HepG2 (cell line): ENCODE data around the gene NSUN5. TPM values are rescaled to one million over a fixed set of nuclear protein-coding genes. Genes with fewer than 3 reads are reported as not detected.

Experiments used
- ATAC-seq: fragments of 200-7000 bp; cut with Tn5 transposase; 3 replicates; pipeline ENCODE4 v1.9.1; 2020; ENCODE audit warnings: mild to moderate bottlenecking, moderate library complexity
- Bru-seq: library from RNA; stranded (reverse); fragments of 400-500 nt; gene quantifications from one replicate; lab custom pipeline; 2021; lab: Mats Ljungman, UMichigan
- BruChase-seq, 2 experiments: library from RNA; stranded (reverse); fragments of 400-500 nt; gene quantifications; one replicate each; lab custom pipeline; 2021; lab: Mats Ljungman, UMichigan
- BruUV-seq: library from RNA; stranded (reverse); fragments of 400-500 nt; replicated peaks from 2 replicates; lab custom pipeline; 2021; lab: Mats Ljungman, UMichigan
- CTCF ChIA-PET: fragments of 300-600 bp; formaldehyde crosslinking; extraction: SDS; loops from one replicate; lab custom pipeline; 2021; ENCODE audit warnings: low total read pairs, inconsistent platforms, low intra/inter-chr PET ratio; lab: Yijun Ruan, JAX
- POLR2A ChIA-PET: fragments of 350-600 bp; sonication (Branson Sonifier 250); formaldehyde crosslinking; loops from one replicate; lab custom pipeline; 2020; ENCODE audit warnings: antibody characterized with exemption, inconsistent platforms; lab: Yijun Ruan, JAX
- DNase-seq: peaks from one replicate; pipeline ENCODE4 v3.0.0-alpha.2; 2015; ENCODE audit warnings: low spot score
- FAIRE-seq: peaks from 3 replicates; lab custom pipeline; 2011; peaks lifted over from hg19 to GRCh38; lab: Jason Lieb, UNC
- H2AFZ ChIP-seq: one replicate; pipeline ENCODE4 v1.6.1; 2011; ENCODE audit warnings: low read length, inconsistent platforms
- H3K27ac ChIP-seq: fragments of 300-600 bp; 3 replicates; pipeline ENCODE4 v1.8.0; 2011; ENCODE audit warnings: mixed run types, mild to moderate bottlenecking, mixed read lengths, low read length, inconsistent platforms; ENCODE audit not compliant: insufficient read depth; ENCODE audit errors: extremely low read length
- H3K27me3 ChIP-seq, 2 experiments: fragments of 200-600 bp in 1 of 2; 2 replicates in 1 of 2; 3 replicates in 1 of 2; pipeline versions ENCODE4 v1.6.0 to v1.8.0; 2011; ENCODE audit warnings: low read length in 2 of 2, mild to moderate bottlenecking in 2 of 2, moderate library complexity in 2 of 2, inconsistent platforms in 1 of 2; ENCODE audit not compliant: insufficient read depth in 2 of 2, control insufficient read depth in 1 of 2
- H3K36me3 ChIP-seq, 2 experiments: fragments of 200-600 bp in 1 of 2; replicated peaks in 1 of 2; 2 replicates in 1 of 2; 3 replicates in 1 of 2; pipeline versions ENCODE4 v1.5.1 to v1.8.0; 2011; ENCODE audit warnings: low read length in 2 of 2, inconsistent platforms in 1 of 2; ENCODE audit not compliant: insufficient read depth in 2 of 2, control insufficient read depth in 1 of 2
- H3K4me1 ChIP-seq: 2 replicates; pipeline ENCODE4 v1.5.1; 2012; ENCODE audit warnings: low read length, inconsistent platforms; ENCODE audit not compliant: insufficient read depth
- H3K4me2 ChIP-seq: 2 replicates; pipeline ENCODE4 v1.6.0; 2011; ENCODE audit warnings: low read depth, low read length, inconsistent platforms
- H3K4me3 ChIP-seq, 3 experiments: fragments of 200-600 bp in 1 of 3; sonication (generic), shearing (Covaris generic) in 1 of 3; replicated peaks in 1 of 3; 2 replicates each; pipeline ENCODE4 v1.5.1; 2011 to 2016; ENCODE audit warnings: low read length in 3 of 3, inconsistent platforms in 2 of 3, low read depth in 2 of 3, mild to moderate bottlenecking in 2 of 3, control low read depth in 1 of 3, mixed read lengths in 1 of 3; ENCODE audit not compliant: insufficient read depth in 1 of 3
- H3K79me2 ChIP-seq: one replicate; pipeline ENCODE4 v1.6.1; 2011; ENCODE audit warnings: low read length, inconsistent platforms; ENCODE audit not compliant: insufficient read depth
- H3K9ac ChIP-seq: 2 replicates; pipeline ENCODE4 v1.6.0; 2011; ENCODE audit warnings: mild to moderate bottlenecking, low read depth, low read length, inconsistent platforms; ENCODE audit not compliant: insufficient read depth
- H3K9me3 ChIP-seq: 2 replicates; pipeline ENCODE4 v1.5.1; 2012; ENCODE audit warnings: mild to moderate bottlenecking, low read length
- H4K20me1 ChIP-seq: 2 replicates; pipeline ENCODE4 v1.6.0; 2011; ENCODE audit warnings: inconsistent platforms, mild to moderate bottlenecking, low read length, moderate library complexity; ENCODE audit not compliant: insufficient read depth
- CEBPG ChIP-seq: IDR thresholded peaks from 2 replicates; pipeline ENCODE4 v1.6.1; 2016
- ELF1 ChIP-seq: sonication (generic); formaldehyde crosslinking; IDR thresholded peaks from 2 replicates; pipeline ENCODE4 v1.4.0; 2020; ENCODE audit warnings: missing genetic modification reagents
- EZH2 ChIP-seq: conservative IDR thresholded peaks from 2 replicates; pipeline ENCODE4 v1.6.1; 2012; ENCODE audit warnings: mild to moderate bottlenecking, low read depth, low read length, moderate library complexity
- KLF15 ChIP-seq: sonication (generic); formaldehyde crosslinking; IDR thresholded peaks from 2 replicates; pipeline ENCODE4 v1.8.1; 2023; ENCODE audit warnings: borderline replicate concordance, mild to moderate bottlenecking, inconsistent platforms, missing genetic modification reagents, mixed read lengths
- MXD4 ChIP-seq: IDR thresholded peaks from 2 replicates; pipeline ENCODE4 v1.6.1; 2016; ENCODE audit warnings: mild to moderate bottlenecking, missing biosample characterization, missing genetic modification reagents
- PRDM4 ChIP-seq: sonication (generic); formaldehyde crosslinking; IDR thresholded peaks from 2 replicates; pipeline ENCODE4 v1.9.0; 2021; ENCODE audit warnings: missing genetic modification reagents, borderline replicate concordance
- RBAK ChIP-seq: sonication (generic); formaldehyde crosslinking; IDR thresholded peaks from 2 replicates; pipeline ENCODE4 v1.5.1; 2020; ENCODE audit warnings: mild to moderate bottlenecking, missing genetic modification reagents
- TCF7 ChIP-seq: sonication (generic); IDR thresholded peaks from 2 replicates; pipeline ENCODE4 v1.6.1; 2016; ENCODE audit warnings: antibody characterized with exemption, low read depth
- ZFP90 ChIP-seq: sonication (generic); formaldehyde crosslinking; IDR thresholded peaks from 2 replicates; pipeline ENCODE4 v1.8.0; 2022; ENCODE audit warnings: missing genetic modification reagents, mild to moderate bottlenecking, inconsistent platforms, borderline replicate concordance
- ZNF121 ChIP-seq: sonication (generic); formaldehyde crosslinking; IDR thresholded peaks from 2 replicates; pipeline ENCODE4 v1.5.0; 2020; ENCODE audit warnings: mild to moderate bottlenecking, missing genetic modification reagents
- ZNF234 ChIP-seq: sonication (generic); formaldehyde crosslinking; conservative IDR thresholded peaks from 2 replicates; pipeline ENCODE4 v1.5.1; 2020; ENCODE audit warnings: mild to moderate bottlenecking, missing genetic modification reagents
- ZNF562 ChIP-seq: sonication (generic); formaldehyde crosslinking; IDR thresholded peaks from 2 replicates; pipeline ENCODE4 v1.8.0; 2022; ENCODE audit warnings: missing genetic modification reagents, borderline replicate concordance
- ZNF619 ChIP-seq: sonication (generic); formaldehyde crosslinking; IDR thresholded peaks from 2 replicates; pipeline ENCODE4 v1.4.0; 2020; ENCODE audit warnings: mild to moderate bottlenecking, missing genetic modification reagents
- ZNF878 ChIP-seq: sonication (generic); formaldehyde crosslinking; IDR thresholded peaks from 2 replicates; pipeline ENCODE4 v1.8.1; 2023; ENCODE audit warnings: mild to moderate bottlenecking, missing genetic modification reagents, moderate library complexity
- WGBS: methylation state at CpG from one replicate; pipeline ENCODE4 v1.1.6; 2017; ENCODE audit warnings: low lambda C conversion rate; 5-methylcytosine and 5-hydroxymethylcytosine counted together
- in situ Hi-C: cut with HindIII; loops from 2 replicates; pipeline ENCODE4 v1.10.0; 2017; ENCODE audit warnings: low pct_unique_long_range_greater_than_20kb; ENCODE audit not compliant: extremely low pct_ligation_motif_present
- intact Hi-C: fragments of 100-400 bp; cut with micrococcal nuclease; formaldehyde crosslinking; loops from one replicate; pipeline ENCODE4 v1.10.0; 2022; ENCODE audit not compliant: unreplicated experiment
- long read RNA-seq, 2 experiments: library from RNA in 1 of 2; library from polyadenylated mRNA in 1 of 2; stranded (forward) in 1 of 2; unstranded in 1 of 2; transcript quantifications; one replicate each; pipeline ENCODE4 v2.0.0, GENCODE V29; 2019 to 2022
- polyA minus RNA-seq, 3 experiments: library from RNA; depleted of rRNA, polyadenylated mRNA; stranded (reverse); fragments of >200 nt; gene quantifications; 2 replicates each; pipeline ENCODE4 v1.2.3, GENCODE V29; 2011; ENCODE audit warnings: low replicate concordance in 1 of 3
- polyA plus RNA-seq, 8 experiments: library from polyadenylated mRNA; depleted of rRNA in 3 of 8; stranded (reverse) in 7 of 8; unstranded in 1 of 8; fragments of >200 nt; fragmentation: Illumina TruSeq in 4 of 8; extraction: Trizol in 4 of 8; gene quantifications; 2 replicates each; pipeline versions ENCODE4 v1.2.1 to v1.2.3, GENCODE V29; 2011 to 2016; ENCODE audit warnings: low read depth in 4 of 8, missing spikeins in 1 of 8, mixed read lengths in 1 of 8; ENCODE audit not compliant: insufficient read depth in 1 of 8
- total RNA-seq, 5 experiments: library from RNA; depleted of rRNA; stranded (reverse); fragments of >200 nt; fragmentation: Illumina TruSeq; extraction: Trizol; gene quantifications; 2 replicates each; pipeline ENCODE4 v1.2.3, GENCODE V29; 2016; ENCODE audit warnings: low read depth in 1 of 5
- TF ChIP-seq, protein P1 (sequence below): sonication (generic); formaldehyde crosslinking; IDR thresholded peaks from 2 replicates; pipeline ENCODE4 v1.8.1; 2023; ENCODE audit warnings: mild to moderate bottlenecking, inconsistent platforms, moderate library complexity, missing genetic modification reagents, borderline replicate concordance

NSUN5 gene
- total RNA-seq (2016; rRNA removed; fragmentation: Illumina TruSeq; extraction: Trizol) (31.6 and 35.8 TPM in 2 replicates), polyA plus RNA-seq (2011; rRNA removed) (19.9 and 24.9 TPM in 2 replicates), polyA minus RNA-seq (2011; rRNA and poly(A)+ RNA removed; ENCODE audit: low replicate concordance) (41.4 and 43.7 TPM in 2 replicates), Bru-seq, nascent RNA (percentile 69 among the genes with signal in this experiment), BruChase-seq, experiment 1, labeled RNA remaining after a 6-hour chase (percentile 77 among the genes with signal in this experiment), BruChase-seq, experiment 2, labeled RNA remaining after a 2-hour chase (percentile 75 among the genes with signal in this experiment)
- total RNA-seq (2016; cell fraction: cytosol; rRNA removed; fragmentation: Illumina TruSeq; extraction: Trizol; ENCODE audit: low read depth) = 10.1 and 11.8 TPM in 2 replicates
- total RNA-seq (2016; cell fraction: insoluble cytoplasmic fraction; rRNA removed; fragmentation: Illumina TruSeq; extraction: Trizol) = 29.5 and 34.7 TPM in 2 replicates
- 13.4 TPM in 2 replicates for total RNA-seq (2016; cell fraction: membrane; rRNA removed; fragmentation: Illumina TruSeq; extraction: Trizol)
- total RNA-seq (2016; cell fraction: nucleus; rRNA removed; fragmentation: Illumina TruSeq; extraction: Trizol) = 16.9 and 26.1 TPM in 2 replicates
- 16.1 and 23.4 TPM in 2 replicates for polyA plus RNA-seq (2011; cell fraction: cytosol; rRNA removed)
- 56.5 and 64.5 TPM in 2 replicates for polyA plus RNA-seq (2011; cell fraction: nucleus; rRNA removed)
- polyA plus RNA-seq (2012) = 12.2 and 20.8 TPM in 2 replicates
- polyA plus RNA-seq (2016; cell fraction: cytosol; fragmentation: Illumina TruSeq; extraction: Trizol; ENCODE audit: low read depth) = 5.4 and 6.5 TPM in 2 replicates
- 20.2 and 26.2 TPM in 2 replicates for polyA plus RNA-seq (2016; cell fraction: insoluble cytoplasmic fraction; fragmentation: Illumina TruSeq; extraction: Trizol; ENCODE audit: low read depth)
- 5.5 and 7.3 TPM in 2 replicates for polyA plus RNA-seq (2016; cell fraction: membrane; fragmentation: Illumina TruSeq; extraction: Trizol; ENCODE audit: low read depth)
- polyA plus RNA-seq (2016; cell fraction: nucleus; fragmentation: Illumina TruSeq; extraction: Trizol; ENCODE audit: insufficient read depth, low read depth) = 42.6 and 43.8 TPM in 2 replicates
- 12.9 and 15.0 TPM in 2 replicates for polyA minus RNA-seq (2011; cell fraction: cytosol; rRNA and poly(A)+ RNA removed)
- polyA minus RNA-seq (2011; cell fraction: nucleus; rRNA and poly(A)+ RNA removed) = 13.0 and 19.8 TPM in 2 replicates
- long read RNA-seq, experiment 1, transcript NSUN5-204 (10 exons, 1,663 nt) = major isoform, 34 of 48 reads
- long read RNA-seq, experiment 1, partial matches to known transcripts = 6 of 48 reads
- long read RNA-seq, experiment 1, other reads (novel, unspliced or antisense) = 5 of 48 reads
- long read RNA-seq, experiment 2, transcript NSUN5-204 (10 exons, 1,663 nt) = major isoform, 58 of 94 reads
- long read RNA-seq, experiment 2, transcript NSUN5-201 (9 exons, 1,672 nt) = minor isoform, 5 of 94 reads
- long read RNA-seq, experiment 2, partial matches to known transcripts = 17 of 94 reads
- long read RNA-seq, experiment 2, other reads (novel, unspliced or antisense) = 13 of 94 reads

- Histone ChIP-seq H4K20me1 (no peaks in the 10 kb centered on the region), H3K27ac (peak within 1 kb of the TSS; percentile 33), H3K36me3 (peaks cover 7 to 18% of the 10 kb centered on the region in 2 experiments; a peak in 3 of 5 replicates), H3K4me3 (peak within 1 kb of the TSS; percentile 78 to 92 (median 82)), H2AFZ (no peak within 1 kb of the TSS), H3K27me3 (no peaks in the 10 kb centered on the region; a peak in 1 of 5 replicates), H3K9me3 (no peaks in the 10 kb centered on the region), H3K79me2 (peaks cover 13% of the 10 kb centered on the region), H3K4me1 (peaks cover 22% of the 10 kb centered on the region), H3K4me2 (peak within 1 kb of the TSS; percentile 92), H3K9ac (peak within 1 kb of the TSS; percentile 76)
- ATAC-seq = peak; percentile 91
- ChIA-PET POLR2A (interaction anchor here (1.3 kb wide), 2 partner anchors 35 to 102 kb away, joined by 3 read pairs; no protein-coding TSS in a partner anchor), CTCF (no interaction called here)
- WGBS = 9% methylated on average over 21 of the region's 40 CpGs
- DNase-seq = peak; percentile 74
- in situ Hi-C loops (no loop called here), intact Hi-C loops (no loop called here)
- no peak for FAIRE-seq
- BruUV-seq = no TSS peak
- no peak for TF ChIP-seq RBAK (CRISPR knock-in tag)
- 0 out of 2 replicates have a peak, but pooled peaks have one; percentile 33 for TF ChIP-seq KLF15 (CRISPR knock-in tag)
- peak; percentile 82 for TF ChIP-seq ZFP90 (CRISPR knock-in tag)
- TF ChIP-seq EZH2 = no peak
- TF ChIP-seq ZNF121 (CRISPR knock-in tag) = no peak
- peak; percentile 53 for TF ChIP-seq CEBPG (CRISPR knock-in tag)
- peak; percentile 89 for TF ChIP-seq ZNF878 (CRISPR knock-in tag)
- peak; percentile 99 for TF ChIP-seq ELF1 (CRISPR knock-in tag)
- TF ChIP-seq ZNF619 = no peak
- no peak for TF ChIP-seq TCF7
- peak; percentile 90 for TF ChIP-seq MXD4 (CRISPR knock-in tag)
- TF ChIP-seq PRDM4 = no peak
- no peak; the same call in 1 of the 2 replicates for TF ChIP-seq ZNF562
- TF ChIP-seq ZNF234 (CRISPR knock-in tag) = no peak
- TF ChIP-seq, protein P1, sequence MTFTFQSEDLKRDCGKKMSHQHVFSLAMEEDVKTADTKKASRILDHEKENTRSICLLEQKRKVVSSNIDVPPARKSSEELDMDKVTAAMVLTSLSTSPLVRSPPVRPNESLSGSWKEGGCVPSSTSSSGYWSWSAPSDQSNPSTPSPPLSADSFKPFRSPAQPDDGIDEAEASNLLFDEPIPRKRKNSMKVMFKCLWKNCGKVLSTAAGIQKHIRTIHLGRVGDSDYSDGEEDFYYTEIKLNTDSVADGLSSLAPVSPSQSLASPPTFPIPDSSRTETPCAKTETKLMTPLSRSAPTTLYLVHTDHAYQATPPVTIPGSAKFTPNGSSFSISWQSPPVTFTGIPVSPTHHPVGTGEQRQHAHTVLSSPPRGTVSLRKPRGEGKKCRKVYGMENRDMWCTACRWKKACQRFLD = 0 out of 2 replicates have a peak, but pooled peaks have one; percentile 55
Measured at GRCh38 chr7:73308665-73309214, at the start of gene NSUN5. TSS of gene NSUN5 (minus strand) at chr7:73308826. CDS start at chr7:73308790, 36 bp downstream.
